Measurements from ENCODE around the gene EFCAB6. TPM values are rescaled to one million over a fixed set of nuclear protein-coding genes. Genes with fewer than 3 reads are reported as not detected.

EFCAB6 gene
- total RNA-seq, 2 experiments from 2014 or later: 0.56 to 0.71 TPM

GRCh38 chr22:43736651-43737050 is 75.5 kb downstream of the EFCAB6 start:
- Mint-ChIP-seq H3K4me1 (no peaks in the 10 kb centered on the region), H3K4me3 (no peak overlapping the region), H3K27me3 (no peaks in the 10 kb centered on the region), H3K27ac (no peak overlapping the region), H3K9me3 (ENCODE audit: low read depth) (no peaks in the 10 kb centered on the region), H3K36me3 (ENCODE audit: low read depth) (no peaks in the 10 kb centered on the region)
- ATAC-seq (no peak), DNase-seq (no peak)
- POLR2A ChIA-PET: no interaction called here
- CTCF ChIA-PET: no interaction called here
- intact Hi-C loops (cut with DNase I, micrococcal nuclease): no loop called here

GRCh38 chr22:43734370-43735150 is 77.5 kb downstream of the EFCAB6 start:
- ATAC-seq: no peak
- ChIA-PET POLR2A (no interaction called here), CTCF (interaction anchor here (0.8 kb wide), 1 partner anchor 94 kb away, joined by 3 read pairs; no protein-coding TSS in a partner anchor)
- no peak overlapping the region for H3K27ac Mint-ChIP-seq
- intact Hi-C loops (cut with DNase I, micrococcal nuclease): no loop called here
- no peaks in the 10 kb centered on the region for H3K4me1 Mint-ChIP-seq
- H3K27me3 Mint-ChIP-seq: peaks cover 2% of the 10 kb centered on the region
- H3K9me3 Mint-ChIP-seq (ENCODE audit: low read depth): no peaks in the 10 kb centered on the region
- H3K36me3 Mint-ChIP-seq (ENCODE audit: low read depth): no peaks in the 10 kb centered on the region
- H3K4me3 Mint-ChIP-seq: no peak overlapping the region
- no peak for DNase-seq

GRCh38 chr22:43733138-43733537 is 79.0 kb downstream of the EFCAB6 start:
- no peaks in the 10 kb centered on the region for H3K4me1 Mint-ChIP-seq
- H3K9me3 Mint-ChIP-seq (ENCODE audit: low read depth): peaks cover under 1% of the 10 kb centered on the region
- POLR2A ChIA-PET: no interaction called here
- H3K27me3 Mint-ChIP-seq: peaks cover 9% of the 10 kb centered on the region
- no peak for ATAC-seq
- intact Hi-C loops (cut with DNase I, micrococcal nuclease): no loop called here
- no peak overlapping the region for H3K4me3 Mint-ChIP-seq
- no peak overlapping the region for H3K27ac Mint-ChIP-seq
- CTCF ChIA-PET: no interaction called here
- no peak for DNase-seq
- no peaks in the 10 kb centered on the region for H3K36me3 Mint-ChIP-seq (ENCODE audit: low read depth)

GRCh38 chr22:43731988-43732387 is 80.1 kb downstream of the EFCAB6 start:
- Mint-ChIP-seq H3K27me3 (peaks cover 10% of the 10 kb centered on the region), H3K36me3 (ENCODE audit: low read depth) (no peaks in the 10 kb centered on the region), H3K4me1 (no peaks in the 10 kb centered on the region), H3K9me3 (ENCODE audit: low read depth) (peaks cover 3% of the 10 kb centered on the region), H3K27ac (no peak overlapping the region), H3K4me3 (no peak overlapping the region)
- CTCF ChIA-PET: interaction anchor here (0.7 kb wide), 1 partner anchor 325 kb away, joined by 5 read pairs; no protein-coding TSS in a partner anchor
- POLR2A ChIA-PET: no interaction called here
- ATAC-seq: no peak
- intact Hi-C loops (cut with DNase I, micrococcal nuclease): no loop called here
- DNase-seq: no peak

- intact Hi-C loops (cut with DNase I, micrococcal nuclease): no loop called here
- CTCF ChIA-PET: no interaction called here
- Mint-ChIP-seq H3K27ac (no peak overlapping the region), H3K9me3 (ENCODE audit: low read depth) (peaks cover 3% of the 10 kb centered on the region), H3K4me3 (no peak overlapping the region), H3K4me1 (no peaks in the 10 kb centered on the region), H3K36me3 (ENCODE audit: low read depth) (no peaks in the 10 kb centered on the region), H3K27me3 (peaks cover 10% of the 10 kb centered on the region)
- POLR2A ChIA-PET: no interaction called here
- no peak for ATAC-seq
- DNase-seq: no peak
Measured at GRCh38 chr22:43726964-43727543, 85.1 kb downstream of the EFCAB6 start.

- H3K27ac Mint-ChIP-seq: no peak overlapping the region
- ATAC-seq (no peak), DNase-seq (no peak)
- no peaks in the 10 kb centered on the region for H3K36me3 Mint-ChIP-seq (ENCODE audit: low read depth)
- no peaks in the 10 kb centered on the region for H3K4me1 Mint-ChIP-seq
- H3K9me3 Mint-ChIP-seq (ENCODE audit: low read depth): peaks cover 3% of the 10 kb centered on the region
- POLR2A ChIA-PET: no interaction called here
- no peak overlapping the region for H3K4me3 Mint-ChIP-seq
- intact Hi-C loops (cut with DNase I, micrococcal nuclease): no loop called here
- H3K27me3 Mint-ChIP-seq: peaks cover 10% of the 10 kb centered on the region
- CTCF ChIA-PET: interaction anchor here (0.7 kb wide), 1 partner anchor 455 kb away, joined by 3 read pairs; no protein-coding TSS in a partner anchor
Measured at GRCh38 chr22:43726322-43726721, 85.8 kb downstream of the EFCAB6 start.

GRCh38 chr22:43723816-43724215 is 88.3 kb downstream of the EFCAB6 start:
- ChIA-PET CTCF (interaction anchor here (0.6 kb wide), 1 partner anchor 129 kb away, joined by 3 read pairs; no protein-coding TSS in a partner anchor), POLR2A (no interaction called here)
- no peak for ATAC-seq
- DNase-seq: no peak
- Mint-ChIP-seq H3K27ac (no peak overlapping the region), H3K4me1 (no peaks in the 10 kb centered on the region), H3K36me3 (ENCODE audit: low read depth) (no peaks in the 10 kb centered on the region), H3K4me3 (no peak overlapping the region), H3K9me3 (ENCODE audit: low read depth) (peaks cover 3% of the 10 kb centered on the region), H3K27me3 (peaks cover 5% of the 10 kb centered on the region)
- intact Hi-C loops (cut with DNase I, micrococcal nuclease): no loop called here

- no peaks in the 10 kb centered on the region for H3K27me3 Mint-ChIP-seq
- ChIA-PET CTCF (no interaction called here), POLR2A (no interaction called here)
- H3K9me3 Mint-ChIP-seq (ENCODE audit: low read depth): no peaks in the 10 kb centered on the region
- no peak overlapping the region for H3K27ac Mint-ChIP-seq
- H3K36me3 Mint-ChIP-seq (ENCODE audit: low read depth): no peaks in the 10 kb centered on the region
- intact Hi-C loops (cut with DNase I, micrococcal nuclease): no loop called here
- ATAC-seq: no peak
- H3K4me3 Mint-ChIP-seq: no peak overlapping the region
- H3K4me1 Mint-ChIP-seq: no peaks in the 10 kb centered on the region
- DNase-seq: no peak
Measured at GRCh38 chr22:43722444-43722843, 89.7 kb downstream of the EFCAB6 start.

GRCh38 chr22:43720716-43721115 is 91.4 kb downstream of the EFCAB6 start:
- DNase-seq: no peak
- POLR2A ChIA-PET: no interaction called here
- Mint-ChIP-seq H3K9me3 (ENCODE audit: low read depth) (no peaks in the 10 kb centered on the region), H3K27ac (no peak overlapping the region), H3K4me3 (no peak overlapping the region), H3K4me1 (no peaks in the 10 kb centered on the region), H3K36me3 (ENCODE audit: low read depth) (no peaks in the 10 kb centered on the region), H3K27me3 (no peaks in the 10 kb centered on the region)
- intact Hi-C loops (cut with DNase I, micrococcal nuclease): no loop called here
- no peak for ATAC-seq
- CTCF ChIA-PET: no interaction called here

- no peak overlapping the region for H3K4me3 Mint-ChIP-seq
- POLR2A ChIA-PET: no interaction called here
- H3K4me1 Mint-ChIP-seq: no peaks in the 10 kb centered on the region
- intact Hi-C loops (cut with DNase I, micrococcal nuclease): no loop called here
- ATAC-seq (no peak), DNase-seq (no peak)
- H3K27me3 Mint-ChIP-seq: peaks cover 2% of the 10 kb centered on the region
- H3K9me3 Mint-ChIP-seq (ENCODE audit: low read depth): no peaks in the 10 kb centered on the region
- no peaks in the 10 kb centered on the region for H3K36me3 Mint-ChIP-seq (ENCODE audit: low read depth)
- no peak overlapping the region for H3K27ac Mint-ChIP-seq
- CTCF ChIA-PET: no interaction called here
Measured at GRCh38 chr22:43714104-43714503, 98.0 kb downstream of the EFCAB6 start.

GRCh38 chr22:43711681-43712080 is 100.4 kb downstream of the EFCAB6 start:
- H3K4me3 Mint-ChIP-seq: no peak overlapping the region
- H3K9me3 Mint-ChIP-seq (ENCODE audit: low read depth): no peaks in the 10 kb centered on the region
- DNase-seq: no peak
- no peak for ATAC-seq
- H3K27ac Mint-ChIP-seq: no peak overlapping the region
- H3K4me1 Mint-ChIP-seq: no peaks in the 10 kb centered on the region
- H3K27me3 Mint-ChIP-seq: peaks cover 11% of the 10 kb centered on the region
- CTCF ChIA-PET: interaction anchor here (0.6 to 0.7 kb wide), 2 partner anchors 62 to 63 kb away, joined by 3 read pairs; no protein-coding TSS in a partner anchor
- no peaks in the 10 kb centered on the region for H3K36me3 Mint-ChIP-seq (ENCODE audit: low read depth)
- POLR2A ChIA-PET: no interaction called here
- intact Hi-C loops (cut with DNase I, micrococcal nuclease): no loop called here

GRCh38 chr22:43707648-43708047 is 104.5 kb downstream of the EFCAB6 start:
- intact Hi-C loops (cut with DNase I, micrococcal nuclease): no loop called here
- ATAC-seq (no peak), DNase-seq (no peak)
- Mint-ChIP-seq H3K27me3 (peaks cover 15% of the 10 kb centered on the region), H3K36me3 (ENCODE audit: low read depth) (peaks cover 5% of the 10 kb centered on the region), H3K4me3 (no peak overlapping the region), H3K27ac (no peak overlapping the region), H3K9me3 (ENCODE audit: low read depth) (peaks cover 16% of the 10 kb centered on the region), H3K4me1 (no peaks in the 10 kb centered on the region)
- ChIA-PET CTCF (no interaction called here), POLR2A (no interaction called here)

Data from activated CD4-positive, alpha-beta T cell treated with anti-CD3 and anti-CD28 coated beads for 36 hours (primary cell).